ENCODE data around the gene ALDH1A3. TPM values are rescaled to one million over a fixed set of nuclear protein-coding genes. Genes with fewer than 3 reads are reported as not detected.

The ALDH1A3 gene
- total RNA-seq, 4 donors from 2014 or later = 7.1 to 17.9 (median 8.5) TPM

DNA sequence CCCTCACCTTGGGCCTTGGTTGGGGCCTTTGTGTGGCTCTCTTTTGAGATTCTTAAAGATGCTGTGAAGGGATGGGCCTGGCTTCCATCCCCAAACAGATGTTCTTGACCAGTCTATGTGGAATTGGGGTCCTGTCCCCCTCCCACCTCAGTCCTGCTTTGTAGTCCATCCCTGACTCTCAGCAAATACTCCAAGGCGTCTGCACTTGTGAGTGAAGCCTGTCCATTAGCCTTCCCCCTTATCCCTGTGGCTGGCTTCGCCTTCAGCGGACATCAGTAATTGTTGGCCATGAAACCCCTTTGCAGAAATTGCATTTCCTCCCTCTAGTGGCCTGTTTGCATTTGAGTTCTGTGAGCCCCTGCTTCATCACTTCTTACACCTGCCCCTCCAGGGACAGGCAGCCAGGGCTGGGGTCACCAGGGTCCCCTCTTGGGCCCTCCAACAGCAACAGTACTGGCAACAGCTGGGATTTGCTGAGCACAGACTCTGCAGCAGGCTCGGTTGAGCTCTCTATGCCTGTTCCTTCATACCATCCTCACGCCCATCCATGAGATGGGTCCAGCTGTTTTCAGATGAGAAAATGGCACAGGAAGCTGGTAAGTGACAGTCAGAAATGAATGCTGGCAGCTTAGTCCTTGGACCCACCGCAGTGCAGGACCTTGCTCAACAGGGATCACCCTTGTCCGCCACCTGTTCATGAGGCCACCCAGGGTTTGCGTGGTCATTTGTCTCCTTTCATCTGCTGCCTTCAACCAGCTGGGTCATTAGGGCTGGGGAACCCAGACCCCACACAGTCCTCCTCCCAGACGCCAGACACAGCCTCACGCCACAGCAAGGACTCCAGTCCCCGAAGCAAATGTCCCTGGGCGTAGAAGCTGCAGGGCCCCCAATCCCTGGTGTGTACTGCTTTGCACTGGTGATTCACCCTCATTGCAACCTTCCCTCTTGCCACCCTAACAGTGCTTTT lies 30.6 kb downstream of the ALDH1A3 start:
- no peak for DNase-seq
- intact Hi-C loops (cut with DNase I) = loop anchor here (5.0 to 10.0 kb wide), 2 partner anchors 92 to 345 kb away; partner anchors contain the start of gene CHSY1
- no peaks in the 10 kb centered on the region for H3K36me3 ChIP-seq
- TF ChIP-seq, protein P1, sequence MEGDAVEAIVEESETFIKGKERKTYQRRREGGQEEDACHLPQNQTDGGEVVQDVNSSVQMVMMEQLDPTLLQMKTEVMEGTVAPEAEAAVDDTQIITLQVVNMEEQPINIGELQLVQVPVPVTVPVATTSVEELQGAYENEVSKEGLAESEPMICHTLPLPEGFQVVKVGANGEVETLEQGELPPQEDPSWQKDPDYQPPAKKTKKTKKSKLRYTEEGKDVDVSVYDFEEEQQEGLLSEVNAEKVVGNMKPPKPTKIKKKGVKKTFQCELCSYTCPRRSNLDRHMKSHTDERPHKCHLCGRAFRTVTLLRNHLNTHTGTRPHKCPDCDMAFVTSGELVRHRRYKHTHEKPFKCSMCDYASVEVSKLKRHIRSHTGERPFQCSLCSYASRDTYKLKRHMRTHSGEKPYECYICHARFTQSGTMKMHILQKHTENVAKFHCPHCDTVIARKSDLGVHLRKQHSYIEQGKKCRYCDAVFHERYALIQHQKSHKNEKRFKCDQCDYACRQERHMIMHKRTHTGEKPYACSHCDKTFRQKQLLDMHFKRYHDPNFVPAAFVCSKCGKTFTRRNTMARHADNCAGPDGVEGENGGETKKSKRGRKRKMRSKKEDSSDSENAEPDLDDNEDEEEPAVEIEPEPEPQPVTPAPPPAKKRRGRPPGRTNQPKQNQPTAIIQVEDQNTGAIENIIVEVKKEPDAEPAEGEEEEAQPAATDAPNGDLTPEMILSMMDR (IDR thresholded peaks at IDR 0.05) = no peak
- TF ChIP-seq POLR2A (IDR thresholded peaks at IDR 0.05) = no peak
- H3K4me1 ChIP-seq = peaks cover 0 to 8% of the 10 kb centered on the region in 2 donors
- H3K27me3 ChIP-seq = no peaks in the 10 kb centered on the region
- WGBS, 2 donors = 85 to 89% methylated on average over 12 of the region's 12 CpGs
- H3K27ac ChIP-seq = no peak overlapping the region
- H3K4me3 ChIP-seq (replicated peaks in 1 of 3) = no peak overlapping the region
- no peaks in the 10 kb centered on the region for H3K9me3 ChIP-seq

DNA sequence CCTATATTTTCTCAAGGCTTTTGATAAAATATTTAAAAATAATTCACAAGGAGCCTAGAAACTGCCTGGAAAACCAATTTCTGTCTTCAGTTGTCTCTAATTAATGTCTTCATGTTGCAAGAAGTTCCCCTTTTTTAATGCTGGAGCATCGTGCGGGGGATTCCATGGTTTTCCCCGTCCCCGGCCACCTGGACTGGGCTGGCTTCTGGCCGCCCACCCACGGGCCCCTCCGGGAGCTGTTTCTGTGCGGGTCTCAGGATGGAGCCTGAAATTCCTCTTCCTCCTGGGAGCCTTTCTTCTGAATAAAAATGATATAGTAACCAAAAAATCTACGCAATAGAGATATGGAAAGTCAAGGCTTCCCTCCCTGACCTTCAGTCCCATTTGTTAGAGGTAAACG lies 31.5 kb downstream of the ALDH1A3 start:
- Histone ChIP-seq H3K9me3 (no peaks in the 10 kb centered on the region), H3K27ac (no peak overlapping the region), H3K36me3 (no peaks in the 10 kb centered on the region), H3K4me1 (peaks cover 0 to 9% of the 10 kb centered on the region in 2 donors), H3K4me3 (replicated peaks in 1 of 3) (no peak overlapping the region), H3K27me3 (no peaks in the 10 kb centered on the region)
- TF ChIP-seq, protein P1 (IDR thresholded peaks at IDR 0.05) = no peak
- TF ChIP-seq POLR2A (IDR thresholded peaks at IDR 0.05) = no peak
- intact Hi-C loops (cut with DNase I) = loop anchor here (10.0 kb wide), 1 partner anchor 344 kb away; the partner anchor contains the start of gene CHSY1
- no peak for DNase-seq
- 82 to 86% methylated on average over 10 of the region's 10 CpGs for WGBS, 2 donors

DNA sequence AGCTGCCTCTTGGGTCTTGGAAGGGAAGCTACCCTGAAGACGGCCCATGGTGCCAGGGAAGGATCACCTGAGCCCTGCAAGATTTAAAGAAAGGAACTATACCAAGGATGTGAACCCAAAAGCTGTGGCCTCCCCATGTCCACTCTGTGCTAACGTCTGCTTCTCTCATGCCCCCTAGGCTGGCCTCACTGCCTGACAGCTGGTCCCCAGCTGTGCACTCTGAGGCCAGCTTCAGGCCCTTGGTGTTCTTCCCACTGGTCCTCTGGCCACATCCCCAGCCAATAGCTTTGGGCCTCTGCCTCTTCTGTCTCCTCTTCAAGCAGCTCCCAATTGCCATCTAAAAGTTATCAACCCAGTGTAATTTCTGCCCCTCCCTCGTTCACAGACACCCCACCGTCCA lies 34.3 kb downstream of the ALDH1A3 start:
- Histone ChIP-seq H3K4me3 (replicated peaks in 1 of 3) (no peak overlapping the region), H3K27ac (no peak overlapping the region), H3K27me3 (no peaks in the 10 kb centered on the region), H3K36me3 (no peaks in the 10 kb centered on the region), H3K9me3 (no peaks in the 10 kb centered on the region), H3K4me1 (peaks cover 0 to 12% of the 10 kb centered on the region in 2 donors)
- 82 to 89% methylated on average over 4 of the region's 4 CpGs for WGBS, 2 donors
- TF ChIP-seq, protein P1 (IDR thresholded peaks at IDR 0.05) = no peak
- TF ChIP-seq POLR2A (IDR thresholded peaks at IDR 0.05) = no peak
- intact Hi-C loops (cut with DNase I) = loop anchor here (10.0 kb wide), 1 partner anchor 341 kb away; the partner anchor contains the start of gene CHSY1
- DNase-seq = no peak

DNA sequence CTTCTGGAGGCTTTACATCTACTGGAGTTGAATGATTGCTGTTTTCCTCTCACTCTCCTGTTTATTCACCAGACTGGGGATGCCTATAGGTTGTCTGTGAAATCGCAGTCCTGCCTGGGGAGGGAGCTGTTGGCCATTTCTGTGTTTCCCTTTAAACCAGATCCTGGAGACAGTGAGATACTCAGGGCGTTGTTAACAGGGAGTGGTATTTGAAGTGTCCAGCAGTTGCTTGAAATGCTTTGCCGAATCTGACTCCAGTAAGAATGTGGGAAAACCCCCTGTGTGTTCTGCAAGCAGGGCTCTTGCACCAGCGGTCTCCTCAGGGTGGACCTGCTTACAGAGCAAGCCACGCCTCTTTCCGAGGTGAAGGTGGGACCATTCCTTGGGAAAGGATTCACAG lies 35.2 kb downstream of the ALDH1A3 start:
- H3K4me1 ChIP-seq = peaks cover 0 to 12% of the 10 kb centered on the region in 2 donors
- intact Hi-C loops (cut with DNase I) = loop anchor here (10.0 kb wide), 1 partner anchor 340 kb away; the partner anchor contains the start of gene CHSY1
- 39 to 48% methylated on average over 6 of the region's 6 CpGs for WGBS, 2 donors
- no peaks in the 10 kb centered on the region for H3K27me3 ChIP-seq
- H3K36me3 ChIP-seq = no peaks in the 10 kb centered on the region
- H3K4me3 ChIP-seq (replicated peaks in 1 of 3) = no peak overlapping the region
- DNase-seq = peak; percentile 52 to 58
- H3K9me3 ChIP-seq = no peaks in the 10 kb centered on the region
- TF ChIP-seq, protein P1 (IDR thresholded peaks at IDR 0.05) = peak in 3 of 6 experiments; percentile 15 to 29 (median 17)
- TF ChIP-seq POLR2A (IDR thresholded peaks at IDR 0.05) = no peak
- no peak overlapping the region for H3K27ac ChIP-seq

Data from thyroid gland (tissue), 4 donors.